SK-N-SH (cell line): ENCODE data around the gene THEMIS. TPM values are rescaled to one million over a fixed set of nuclear protein-coding genes. Genes with fewer than 3 reads are reported as not detected.

Experiments
- CTCF ChIA-PET: fragments of 300-600, 350-600 bp; formaldehyde crosslinking; extraction: SDS; loops from one replicate; lab custom pipeline; 2021; lab: Yijun Ruan, JAX
- POLR2A ChIA-PET: fragments of 350-600 bp; sonication (Branson Sonifier 250); formaldehyde crosslinking; extraction: SDS; loops from one replicate; lab custom pipeline; 2020; ENCODE audit warnings: antibody characterized with exemption, inconsistent platforms; lab: Yijun Ruan, JAX
- DNase-seq: peaks from one replicate; pipeline ENCODE4 v3.0.0; 2012
- H2AFZ ChIP-seq: fragments of 200-600 bp; sonication (generic); 2 replicates; pipeline ENCODE4 v1.8.1; 2016; ENCODE audit warnings: antibody characterized with exemption, mild to moderate bottlenecking, low read depth
- H3F3A ChIP-seq: fragments of 200-600 bp; sonication (generic); replicated peaks from 2 replicates; pipeline ENCODE3; 2016; ENCODE audit warnings: antibody characterized with exemption, mild to moderate bottlenecking; ENCODE audit not compliant: insufficient read depth
- H3K27ac ChIP-seq, 2 experiments: fragments of 200-500 bp in 1 of 2; fragments of 200-600 bp in 1 of 2; sonication (Bioruptor generic) in 1 of 2; sonication (generic), shearing (Covaris generic) in 1 of 2; 2 replicates each; pipeline versions ENCODE4 v1.5.1 to v1.6.1; 2014 to 2016; ENCODE audit warnings: low read depth in 2 of 2, inconsistent platforms in 1 of 2, low read length in 1 of 2, mild to moderate bottlenecking in 1 of 2, mixed read lengths in 1 of 2
- H3K27me3 ChIP-seq: fragments of 200-600 bp; sonication (generic), shearing (Covaris generic); 2 replicates; pipeline ENCODE4 v1.6.1; 2016; ENCODE audit warnings: mixed run types; ENCODE audit not compliant: insufficient read depth
- H3K36me3 ChIP-seq, 2 experiments: fragments of 200-500 bp in 1 of 2; fragments of 200-600 bp in 1 of 2; sonication (Bioruptor generic) in 1 of 2; sonication (generic) in 1 of 2; replicated peaks in 1 of 2; 2 replicates each; pipeline versions ENCODE3 to v1.5.1; 2014 to 2016; ENCODE audit warnings: low read length in 1 of 2, mild to moderate bottlenecking in 1 of 2; ENCODE audit not compliant: insufficient read depth in 2 of 2, control insufficient read depth in 1 of 2
- H3K4me1 ChIP-seq, 2 experiments: fragments of 200-500 bp in 1 of 2; fragments of 200-600 bp in 1 of 2; sonication (Bioruptor generic) in 1 of 2; sonication (generic), shearing (Covaris generic) in 1 of 2; 2 replicates each; pipeline versions ENCODE4 v1.5.1 to v1.6.1; 2014 to 2016; ENCODE audit warnings: low read depth in 1 of 2, low read length in 1 of 2, mixed run types in 1 of 2; ENCODE audit not compliant: insufficient read depth in 2 of 2, control insufficient read depth in 1 of 2
- H3K4me2 ChIP-seq: fragments of 200-600 bp; sonication (generic), shearing (Covaris generic); 2 replicates; pipeline ENCODE4 v1.6.1; 2017; ENCODE audit warnings: mixed run types
- H3K4me3 ChIP-seq, 2 experiments: fragments of 200-500 bp in 1 of 2; fragments of 200-600 bp in 1 of 2; sonication (Bioruptor generic) in 1 of 2; sonication (generic), shearing (Covaris generic) in 1 of 2; 2 replicates each; pipeline versions ENCODE4 v1.5.1 to v1.8.1; 2014 to 2016; ENCODE audit warnings: low read depth in 2 of 2, inconsistent platforms in 1 of 2, low read length in 1 of 2, mild to moderate bottlenecking in 1 of 2, mixed read lengths in 1 of 2, moderate library complexity in 1 of 2
- H3K79me2 ChIP-seq: fragments of 200-600 bp; sonication (generic); 2 replicates; pipeline ENCODE4 v1.8.1; 2017; ENCODE audit warnings: mild to moderate bottlenecking; ENCODE audit not compliant: insufficient read depth
- H3K9ac ChIP-seq: fragments of 200-600 bp; sonication (generic); 2 replicates; pipeline ENCODE4 v1.6.1; 2017; ENCODE audit warnings: mixed run types
- H3K9me2 ChIP-seq: fragments of 200-600 bp; sonication (generic); 2 replicates; pipeline ENCODE4 v1.6.1; 2017; ENCODE audit warnings: mixed run types
- H3K9me3 ChIP-seq: fragments of 200-600 bp; sonication (generic); 2 replicates; pipeline ENCODE4 v1.6.1; 2017; ENCODE audit warnings: mixed run types, mild to moderate bottlenecking, moderate library complexity
- H4K20me1 ChIP-seq: fragments of 200-600 bp; sonication (generic); 2 replicates; pipeline ENCODE4 v1.6.1; 2017; ENCODE audit warnings: mild to moderate bottlenecking, mixed run types; ENCODE audit not compliant: insufficient read depth
- ELF1 ChIP-seq: IDR thresholded peaks from 2 replicates; pipeline ENCODE4 v1.4.0; 2012
- EP300 ChIP-seq, 2 experiments: IDR thresholded peaks; 2 replicates each; pipeline versions ENCODE4 v1.4.0 to v1.6.1; 2012; ENCODE audit warnings: borderline replicate concordance in 1 of 2, low read depth in 1 of 2, low read length in 1 of 2
- EZH2phosphoT487 ChIP-seq: fragments of 200-600 bp; sonication (generic); IDR thresholded peaks from 2 replicates; pipeline ENCODE4 v1.6.1; 2017; ENCODE audit warnings: low read depth, mixed run types, mild to moderate bottlenecking, antibody characterized with exemption, moderate library complexity, borderline replicate concordance
- FOXJ3 ChIP-seq: sonication (generic); formaldehyde crosslinking; IDR thresholded peaks from 2 replicates; pipeline ENCODE4 v1.5.1; 2020; ENCODE audit warnings: mild to moderate bottlenecking, missing genetic modification reagents
- GABPA ChIP-seq: IDR thresholded peaks from 2 replicates; pipeline ENCODE4 v1.4.0; 2012; ENCODE audit warnings: low read depth, mild to moderate bottlenecking
- GATA2 ChIP-seq: sonication (generic); formaldehyde crosslinking; IDR thresholded peaks from 2 replicates; pipeline ENCODE4 v1.5.0; 2020; ENCODE audit warnings: mild to moderate bottlenecking, missing genetic modification reagents
- JUND ChIP-seq: IDR thresholded peaks from 2 replicates; pipeline ENCODE4 v1.4.0; 2012
- MAX ChIP-seq: IDR thresholded peaks from 2 replicates; pipeline ENCODE4 v1.4.0; 2012; ENCODE audit warnings: low read depth
- MXI1 ChIP-seq: IDR thresholded peaks from 2 replicates; pipeline ENCODE4 v1.6.1; 2012; ENCODE audit warnings: mild to moderate bottlenecking, low read depth, low read length, improper control_type of control experiment
- NFIC ChIP-seq: IDR thresholded peaks from 2 replicates; pipeline ENCODE4 v1.4.0; 2012; ENCODE audit warnings: borderline replicate concordance
- PBX3 ChIP-seq: IDR thresholded peaks from 2 replicates; pipeline ENCODE4; 2012
- POLR2AphosphoS5 ChIP-seq: IDR thresholded peaks from 2 replicates; pipeline ENCODE4 v1.6.1; 2012; ENCODE audit warnings: low read depth, low read length
- RCOR1 ChIP-seq: fragments of 150-350 bp; IDR thresholded peaks from 2 replicates; pipeline ENCODE4 v1.6.1; 2017; ENCODE audit warnings: antibody characterized with exemption, low read length
- RFX5 ChIP-seq: IDR thresholded peaks from 2 replicates; pipeline ENCODE4 v1.6.1; 2012; ENCODE audit warnings: mild to moderate bottlenecking, improper control_type of control experiment, low read length
- SMC3 ChIP-seq: IDR thresholded peaks from 2 replicates; pipeline ENCODE4 v1.6.1; 2012; ENCODE audit warnings: low read depth, low read length, improper control_type of control experiment
- TAF1 ChIP-seq: IDR thresholded peaks from 2 replicates; pipeline ENCODE4 v1.6.1; 2012; ENCODE audit warnings: low read depth, mild to moderate bottlenecking, low read length, moderate library complexity, borderline replicate concordance
- TEAD4 ChIP-seq: IDR thresholded peaks from 2 replicates; pipeline ENCODE4 v1.4.0; 2012; ENCODE audit warnings: mild to moderate bottlenecking, borderline replicate concordance; ENCODE audit not compliant: insufficient read depth
- USF2 ChIP-seq: fragments of 150-350 bp; IDR thresholded peaks from 2 replicates; pipeline ENCODE4 v1.6.1; 2017; ENCODE audit warnings: antibody characterized with exemption, low read length, low read depth, borderline replicate concordance
- WGBS: methylation state at CpG from one replicate; pipeline ENCODE4 v1.1.6; 2017; ENCODE audit warnings: low lambda C conversion rate; 5-methylcytosine and 5-hydroxymethylcytosine counted together
- polyA plus RNA-seq, 3 experiments: library from polyadenylated mRNA; depleted of rRNA; stranded (reverse); fragments of >200 nt; gene quantifications; 2 replicates each; pipeline ENCODE4 v1.2.3, GENCODE V29; 2012
- TF ChIP-seq, protein P1 (sequence below): IDR thresholded peaks from 2 replicates; pipeline ENCODE4 v1.4.0; 2012; ENCODE audit warnings: low read depth, borderline replicate concordance

Gene THEMIS
- polyA plus RNA-seq, 1 of the 3 experiments (the other 2 are of a cell fraction): not detected

DNA sequence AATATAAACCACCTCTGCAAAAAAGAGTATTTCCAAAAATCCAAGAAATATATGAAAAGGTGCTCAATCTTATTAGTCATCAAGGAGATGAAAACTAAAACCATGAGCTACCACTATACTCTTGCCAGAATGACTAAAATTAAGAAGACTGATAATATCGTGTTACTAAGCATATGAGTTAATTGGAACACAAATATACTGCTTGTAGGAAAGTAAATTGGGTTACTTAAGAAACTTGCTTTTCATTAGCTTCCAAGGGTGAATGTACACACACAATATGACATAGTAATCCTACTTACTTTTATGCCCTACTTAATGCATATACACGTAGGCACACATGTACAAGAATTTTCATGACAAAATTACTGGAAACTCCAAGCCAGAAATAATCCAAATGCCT, 3.4 kb downstream of the THEMIS start:
- H3K79me2 ChIP-seq: no peaks in the 10 kb centered on the region
- H3K27me3 ChIP-seq: no peaks in the 10 kb centered on the region
- TF ChIP-seq JUND: no peak
- TF ChIP-seq GABPA: no peak
- no peak for TF ChIP-seq TAF1
- no peak for TF ChIP-seq PBX3
- TF ChIP-seq USF2: no peak
- TF ChIP-seq TEAD4: no peak
- no peak for TF ChIP-seq ELF1
- no peak for TF ChIP-seq MAX
- no peak for TF ChIP-seq SMC3
- TF ChIP-seq RFX5: no peak
- TF ChIP-seq POLR2AphosphoS5: no peak
- TF ChIP-seq GATA2: no peak
- no peak for TF ChIP-seq RCOR1
- no peak for TF ChIP-seq FOXJ3
- TF ChIP-seq, protein P1, sequence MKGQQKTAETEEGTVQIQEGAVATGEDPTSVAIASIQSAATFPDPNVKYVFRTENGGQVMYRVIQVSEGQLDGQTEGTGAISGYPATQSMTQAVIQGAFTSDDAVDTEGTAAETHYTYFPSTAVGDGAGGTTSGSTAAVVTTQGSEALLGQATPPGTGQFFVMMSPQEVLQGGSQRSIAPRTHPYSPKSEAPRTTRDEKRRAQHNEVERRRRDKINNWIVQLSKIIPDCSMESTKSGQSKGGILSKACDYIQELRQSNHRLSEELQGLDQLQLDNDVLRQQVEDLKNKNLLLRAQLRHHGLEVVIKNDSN: no peak
- TF ChIP-seq MXI1: no peak
- no peak for TF ChIP-seq EZH2phosphoT487
- TF ChIP-seq NFIC: no peak
- TF ChIP-seq EP300 (IDR thresholded peaks at IDR 0.05; ENCODE audit: borderline replicate concordance in 1 of 2, low read depth in 1 of 2, low read length in 1 of 2): no peak
- H3K9me3 ChIP-seq: no peaks in the 10 kb centered on the region
- no peak overlapping the region for H3K9ac ChIP-seq
- no peaks in the 10 kb centered on the region for H3F3A ChIP-seq
- H3K4me1 ChIP-seq: no peaks in the 10 kb centered on the region
- H3K27ac ChIP-seq: no peak overlapping the region
- no peak for DNase-seq
- H3K4me3 ChIP-seq: no peak overlapping the region; a peak in 1 of 4 replicates
- peak overlapping the region; percentile 9; the same call in 1 of the 2 replicates for H2AFZ ChIP-seq
- H3K36me3 ChIP-seq: no peaks in the 10 kb centered on the region
- 0 out of 2 replicates have a peak, but pooled peaks cover 7% of the 10 kb centered on the region for H3K9me2 ChIP-seq
- H3K4me2 ChIP-seq: no peak overlapping the region
- 18% methylated on average over 2 of the region's 2 CpGs for WGBS
- CTCF ChIA-PET: no interaction called here
- H4K20me1 ChIP-seq: no peaks in the 10 kb centered on the region
- POLR2A ChIA-PET: no interaction called here
